Raji (cell line): ENCODE measurements around the gene TUBB8.

Experiments used
- POLR2A ChIP-seq: IDR thresholded peaks from 2 replicates; pipeline ENCODE4 v1.6.1; 2011; ENCODE audit warnings: low read depth, low read length, control low read depth; ENCODE audit not compliant: insufficient read depth

TUBB8 gene

DNA sequence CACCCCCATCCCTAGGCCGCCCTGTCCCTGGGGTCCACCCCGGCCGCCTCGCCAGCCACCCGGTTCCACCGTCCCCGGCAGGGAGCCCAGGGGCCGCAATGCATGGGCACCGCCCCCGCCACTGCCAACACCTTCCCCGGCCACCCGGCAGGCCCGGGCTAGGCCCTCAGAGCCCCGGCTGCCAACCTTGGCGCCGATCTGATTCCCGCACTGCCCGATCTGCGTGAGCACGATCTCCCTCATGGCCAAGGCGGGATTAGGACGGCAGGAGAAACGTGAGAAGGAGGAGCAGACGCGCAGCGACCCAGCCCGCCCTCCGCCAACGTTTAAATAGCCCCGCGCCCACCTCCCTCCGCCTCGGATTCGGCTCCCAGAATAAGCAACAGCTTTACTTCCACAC is at the start of gene TUBB8:
Gene TUBB8, minus strand, starts transcription at position 301 of the 400 bp plus-strand sequence. Its CDS starts 58 bp downstream, at position 243.
- TF ChIP-seq POLR2A: no peak

DNA sequence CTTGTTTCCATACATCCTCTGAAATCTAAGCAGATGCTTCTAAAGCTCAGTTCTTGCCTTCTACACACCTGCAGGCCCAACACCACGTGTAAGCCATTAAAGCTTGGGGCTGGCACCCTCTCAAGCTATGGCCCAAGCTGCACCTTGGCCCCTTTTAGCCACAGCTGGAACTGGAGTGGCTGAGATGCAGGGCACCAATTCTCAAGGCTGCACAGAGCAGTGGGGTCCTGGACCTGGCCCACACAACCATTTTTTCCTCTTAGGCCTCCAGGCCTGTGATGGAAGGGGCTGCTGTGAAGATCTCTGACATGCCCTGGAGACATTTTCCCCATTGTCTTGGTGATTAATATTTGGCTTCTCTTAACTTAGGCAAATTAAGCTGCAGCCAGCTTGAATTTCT is 47.4 kb upstream of the TUBB8 start:
- TF ChIP-seq POLR2A: no peak

DNA sequence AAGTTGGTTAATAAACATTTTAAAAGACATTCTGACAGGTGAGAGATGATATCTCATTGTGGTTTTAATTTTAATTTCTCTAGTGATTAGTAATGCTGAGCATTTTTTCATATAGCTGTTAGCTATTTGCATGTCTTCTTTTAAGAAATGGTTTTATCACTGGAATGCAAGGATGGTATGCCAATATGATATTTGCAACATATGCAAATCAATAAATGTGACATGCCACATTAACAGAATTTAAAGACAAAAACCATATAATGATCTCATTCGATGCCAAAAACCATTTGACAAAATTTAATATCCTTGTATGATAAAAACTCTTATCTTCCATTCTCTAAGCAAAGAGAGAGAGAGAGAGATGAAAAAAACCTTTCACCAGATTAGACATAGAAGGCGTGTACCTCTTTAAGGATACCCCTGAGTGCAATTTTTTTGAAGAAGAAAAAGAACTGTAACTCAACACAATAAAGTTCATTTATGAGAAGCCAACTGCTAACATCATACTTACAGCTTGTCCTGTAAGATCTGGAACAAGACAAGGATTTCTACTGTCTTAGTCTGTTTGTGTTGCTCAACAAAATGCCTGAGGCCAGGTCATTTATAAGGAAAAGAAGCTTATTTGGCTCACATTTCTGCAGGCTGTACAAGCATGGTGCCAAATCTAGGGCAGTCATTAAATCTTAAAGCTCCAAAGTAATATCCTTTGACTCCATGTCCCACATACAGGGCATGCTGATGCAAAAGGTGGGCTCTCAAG is 46.4 kb upstream of the TUBB8 start:
- no peak for TF ChIP-seq POLR2A

DNA sequence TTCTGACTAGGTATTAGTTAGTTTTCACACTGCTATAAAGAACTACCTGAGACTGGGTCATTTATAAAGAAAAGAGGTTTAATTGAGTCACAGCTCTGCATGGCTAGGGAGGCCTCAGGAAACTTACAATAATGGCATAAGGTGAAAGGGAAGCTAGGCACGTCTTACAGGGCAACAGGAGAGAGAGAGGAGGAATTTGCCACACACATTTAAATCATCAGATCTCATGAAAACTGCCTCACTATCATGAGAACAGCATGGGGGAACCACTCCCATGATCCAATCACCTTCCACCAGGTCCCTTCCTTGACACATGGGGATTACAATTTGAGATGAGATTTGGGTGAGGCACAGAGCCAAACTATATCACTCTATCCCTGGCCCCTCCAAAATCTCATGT is 45.5 kb upstream of the TUBB8 start:
- TF ChIP-seq POLR2A: no peak

DNA sequence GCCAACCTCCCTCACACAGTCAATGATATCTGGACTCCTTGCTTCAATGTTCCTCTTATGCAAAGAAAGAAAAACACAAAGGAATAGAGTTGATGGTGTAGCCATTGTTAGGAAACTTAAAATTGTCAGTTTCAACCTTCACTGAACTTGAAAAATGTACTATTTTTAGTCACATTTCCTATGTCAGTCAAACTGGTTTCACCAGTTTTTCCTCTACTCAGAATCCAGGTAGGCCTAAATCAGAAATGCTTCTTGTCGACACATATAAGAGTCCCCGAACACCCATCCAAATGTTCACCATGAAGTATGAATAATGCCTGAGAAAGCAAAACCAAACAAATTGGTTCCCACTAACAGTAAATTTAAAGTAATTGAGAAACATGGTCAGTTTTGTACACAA is 43.8 kb upstream of the TUBB8 start:
- TF ChIP-seq POLR2A: no peak

DNA sequence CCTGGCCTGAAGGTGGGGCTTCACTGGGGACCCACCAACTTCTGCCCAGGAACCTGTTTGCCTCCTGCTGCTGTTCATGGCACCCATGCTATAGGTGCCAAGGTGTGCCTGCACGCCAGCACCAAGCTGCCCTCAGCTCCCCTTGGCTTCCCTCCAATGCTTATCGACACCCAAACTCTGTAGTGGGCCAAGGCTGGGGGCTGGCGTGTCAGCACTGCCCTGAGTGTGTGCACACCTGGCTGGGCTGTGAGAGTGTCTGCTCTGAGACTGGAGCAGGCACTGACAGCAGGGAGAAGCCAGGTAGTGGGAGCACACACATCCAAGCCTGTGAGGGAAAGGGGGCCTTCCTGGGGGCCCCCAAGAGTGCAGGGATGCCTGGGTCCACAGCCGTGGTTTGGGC is 43.1 kb upstream of the TUBB8 start:
- TF ChIP-seq POLR2A: no peak

DNA sequence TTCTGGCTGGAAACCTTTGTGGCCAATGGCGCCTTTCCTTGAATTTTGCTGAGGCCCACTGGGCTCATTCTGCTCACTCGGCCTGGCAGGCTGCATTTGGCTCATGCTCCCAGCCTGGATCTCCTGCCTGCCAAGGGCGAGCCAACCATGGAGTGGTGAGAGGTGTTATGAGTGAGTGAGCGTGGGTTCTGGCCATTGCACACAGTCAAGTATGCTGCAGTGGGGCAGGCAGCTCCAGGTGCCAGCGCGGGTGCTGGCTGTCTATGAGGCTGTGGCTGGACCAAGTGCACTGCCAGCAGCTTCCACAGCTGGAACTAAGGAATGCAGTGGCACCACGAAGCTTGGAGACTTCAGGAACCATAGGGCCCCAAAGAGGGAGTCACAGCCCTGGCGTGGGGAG is 42.2 kb upstream of the TUBB8 start:
- TF ChIP-seq POLR2A: no peak

DNA sequence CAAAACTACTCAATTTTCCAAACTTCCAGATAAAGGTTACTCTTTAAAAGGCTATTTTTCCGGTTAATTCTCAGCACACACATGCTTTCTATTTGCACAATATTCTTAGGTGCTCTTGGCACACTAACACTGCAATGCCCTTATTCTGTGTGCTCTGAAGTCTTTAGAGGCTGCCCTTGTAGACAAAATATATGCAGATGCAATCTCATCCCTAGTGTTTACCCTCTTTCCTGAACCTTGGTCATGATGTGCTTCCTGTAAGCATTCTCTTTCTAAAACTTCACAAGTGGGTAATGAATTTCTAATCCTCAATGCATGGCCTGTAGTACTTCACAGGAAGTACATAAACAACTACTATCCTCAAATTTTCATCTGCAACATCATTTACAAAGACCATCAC is 41.1 kb upstream of the TUBB8 start:
- no peak for TF ChIP-seq POLR2A

DNA sequence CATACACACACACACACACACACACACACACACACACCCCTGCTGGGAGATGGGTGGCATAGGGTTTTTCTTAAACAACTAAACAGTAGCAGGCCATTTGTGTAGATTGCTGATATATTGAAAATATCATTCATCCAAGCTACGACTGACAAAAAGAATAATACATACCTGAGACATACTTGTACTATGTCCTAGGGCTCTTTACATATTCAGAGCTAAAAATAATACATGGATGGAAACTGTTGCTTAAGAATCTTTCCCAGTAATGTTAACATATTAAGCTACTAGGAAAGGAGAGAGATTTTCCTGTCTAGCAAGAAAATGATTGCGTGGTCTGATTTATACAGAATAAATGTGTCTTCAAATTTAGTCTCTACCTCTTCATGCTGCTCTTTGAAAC is 40.2 kb upstream of the TUBB8 start:
- TF ChIP-seq POLR2A: no peak

DNA sequence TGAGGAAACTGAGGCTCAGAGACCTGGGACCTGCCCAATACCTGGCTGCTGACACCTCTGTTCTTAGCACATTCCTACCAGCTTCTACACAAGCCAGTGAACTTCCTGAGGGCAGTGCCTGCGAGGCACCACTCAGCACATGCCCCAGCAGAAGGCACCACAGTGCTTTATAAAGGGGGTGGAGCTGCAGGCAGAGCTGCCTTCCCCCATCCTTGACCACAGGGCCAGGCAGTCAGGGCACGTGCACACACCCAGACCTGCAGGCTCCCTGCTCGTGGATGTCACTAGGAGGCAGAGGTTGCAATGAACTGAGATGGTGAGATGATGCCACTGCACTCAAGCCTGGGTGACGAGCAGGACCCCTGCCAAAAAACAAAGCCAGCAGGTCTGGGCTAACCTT is 39.2 kb upstream of the TUBB8 start:
- no peak for TF ChIP-seq POLR2A

DNA sequence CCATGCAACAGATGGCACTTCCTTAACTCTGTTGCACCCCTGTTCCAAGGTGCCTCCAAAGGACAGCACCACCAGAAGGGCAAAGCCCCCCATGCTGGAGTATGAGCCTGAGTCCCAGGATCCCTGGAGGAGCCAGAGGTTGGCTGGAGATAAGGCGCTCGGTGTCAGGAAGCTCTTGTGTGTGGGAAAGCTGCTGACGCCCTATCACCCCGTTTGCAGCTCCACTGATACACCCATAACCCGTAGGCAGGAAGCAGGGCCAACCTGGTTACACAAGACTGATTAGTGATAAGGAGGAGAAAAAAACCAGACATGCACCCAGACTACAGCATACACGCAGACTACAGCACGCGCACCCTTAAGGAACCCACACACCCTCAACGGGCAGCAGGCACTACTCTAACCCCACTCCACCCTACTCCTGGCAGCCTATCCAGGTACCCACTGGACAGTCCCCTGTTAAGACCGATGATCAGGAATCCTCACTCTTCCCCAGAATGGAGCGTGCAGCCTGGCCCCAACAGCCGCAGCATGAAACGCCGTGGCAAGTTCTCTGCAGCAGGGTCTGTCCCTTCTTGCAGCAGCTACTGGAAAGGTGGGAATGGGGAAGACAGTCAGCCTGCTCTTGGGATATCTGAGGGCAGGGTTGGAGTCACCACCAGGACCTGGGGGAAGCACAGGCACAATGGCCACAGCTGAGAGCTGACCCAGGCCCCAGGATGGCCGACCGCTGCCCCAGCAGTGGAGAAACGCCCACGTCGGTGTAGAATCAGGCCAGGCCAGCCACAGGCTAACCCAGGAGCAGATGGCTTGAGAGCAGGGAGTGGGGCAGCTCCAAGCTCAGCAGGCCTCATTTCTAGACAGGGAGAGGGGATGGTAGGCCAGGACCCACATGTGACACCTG is 38.3 kb upstream of the TUBB8 start:
- no peak for TF ChIP-seq POLR2A

DNA sequence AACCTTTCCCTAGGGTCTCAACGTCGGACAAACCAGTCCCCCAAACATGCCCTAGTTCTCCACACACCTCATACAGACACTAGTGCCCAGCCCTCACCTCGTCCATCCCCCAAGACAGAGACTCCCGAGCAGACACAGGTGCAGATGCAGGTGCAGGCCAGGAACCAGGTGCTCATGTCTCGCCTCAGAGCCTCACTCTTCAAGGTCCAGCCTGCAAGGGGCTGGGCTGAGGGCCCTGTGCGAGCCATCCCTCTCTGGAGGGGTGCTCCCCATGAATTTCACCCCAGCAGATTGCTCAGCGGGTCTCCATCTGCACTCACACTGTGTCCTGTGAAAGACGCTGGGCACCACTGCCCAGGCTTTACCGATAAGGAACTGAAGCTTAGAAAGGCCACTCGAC is 36.9 kb upstream of the TUBB8 start:
- TF ChIP-seq POLR2A: no peak

DNA sequence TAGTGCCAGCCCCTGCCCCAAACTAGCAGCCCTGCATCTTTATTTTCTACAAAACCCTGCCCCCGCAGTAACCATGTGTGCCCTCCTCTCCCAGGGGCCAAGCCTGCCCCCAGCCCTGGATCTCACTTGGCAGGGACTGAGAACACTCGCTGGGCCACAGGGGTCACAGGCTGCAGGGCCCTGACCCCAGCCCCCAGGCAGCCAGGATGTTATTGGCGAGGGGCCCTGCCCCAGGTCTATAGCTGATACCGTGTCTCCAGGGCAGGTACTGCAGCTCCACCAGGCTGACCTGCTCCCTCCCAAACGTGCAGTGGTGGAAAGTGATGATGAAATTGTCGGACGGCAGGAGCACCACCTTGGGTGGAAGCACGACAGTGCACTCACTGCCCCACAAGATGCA is 35.9 kb upstream of the TUBB8 start:
- TF ChIP-seq POLR2A: no peak

DNA sequence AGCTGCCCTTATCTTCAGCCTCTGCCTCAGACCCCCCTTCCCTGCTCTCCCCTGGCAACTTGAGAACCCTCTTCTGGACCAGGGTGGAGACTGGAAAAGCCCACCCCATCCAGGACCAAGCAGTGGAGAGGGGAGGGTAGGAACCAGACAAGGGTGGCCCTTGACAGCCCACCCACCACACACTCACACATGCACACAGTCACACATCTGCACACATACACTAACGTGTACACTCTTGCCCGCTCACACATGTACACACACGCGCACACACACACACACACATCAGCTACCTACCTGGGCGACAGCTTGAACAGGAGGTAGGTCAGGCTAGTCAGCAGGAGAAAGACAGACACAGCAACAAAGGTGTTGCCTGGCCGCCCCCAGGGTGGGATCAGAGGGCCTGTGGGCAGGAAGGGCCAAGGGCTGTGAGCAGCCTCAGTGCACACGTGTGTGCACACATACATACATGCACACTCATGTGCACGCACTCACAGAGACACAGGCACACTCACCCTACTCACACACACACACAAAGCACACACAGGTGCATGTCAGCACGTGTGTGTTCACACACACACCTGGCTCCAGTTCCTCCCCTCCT is 34.9 kb upstream of the TUBB8 start:
- TF ChIP-seq POLR2A: no peak

DNA sequence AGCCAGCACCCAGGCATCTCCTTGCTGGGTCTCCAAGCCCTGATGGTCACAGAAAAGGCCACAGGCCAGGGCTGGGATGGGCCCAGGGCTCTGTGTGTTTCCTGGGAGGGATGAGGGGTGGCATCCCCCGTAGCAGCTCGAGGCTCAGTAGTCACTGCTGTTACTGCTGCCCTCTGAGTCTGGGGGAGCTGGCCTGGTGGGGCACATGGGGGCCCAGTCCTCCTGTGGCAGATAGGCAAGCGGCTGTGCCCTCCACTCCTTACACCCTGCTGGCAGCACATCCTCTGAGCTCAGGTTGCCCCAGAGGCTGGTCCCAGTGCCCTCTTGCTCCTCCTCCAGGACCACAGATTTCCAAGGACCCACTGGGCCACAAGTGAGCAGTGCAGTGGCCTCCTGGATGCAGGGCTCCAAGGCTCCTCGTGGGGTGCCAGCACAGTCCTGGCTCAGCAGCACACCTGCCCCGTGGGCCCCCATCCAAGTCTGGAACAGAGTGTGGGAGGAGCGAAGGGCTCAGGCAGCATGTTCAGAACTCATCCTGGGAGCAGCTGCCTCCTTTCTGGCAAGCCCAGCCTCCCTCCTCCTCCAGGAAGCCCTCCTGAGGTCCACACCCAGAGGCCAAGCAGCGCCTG is 31.5 kb upstream of the TUBB8 start:
- TF ChIP-seq POLR2A: no peak
